Thoracic aorta (tissue), 2 donors: ENCODE results near the gene TBC1D7. TPM values are rescaled to one million over a fixed set of nuclear protein-coding genes. Genes with fewer than 3 reads are reported as not detected.

Experiments used
- ATAC-seq: fragments of 150-250 bp; one replicate; pipeline ENCODE4 v1.8.0; 2017; ENCODE audit warnings: low read depth; ENCODE audit not compliant: insufficient number of reproducible peaks, low FRiP score
- DNase-seq: peaks from one replicate; pipeline ENCODE4 v3.0.0-alpha.2; 2020; ENCODE audit warnings: low spot score
- H3K27ac ChIP-seq, 2 donors: fragments of 200-600 bp; sonication (generic); 1 replicate in 1 of 2; 2 replicates in 1 of 2; pipeline ENCODE4 v1.5.1; 2016; ENCODE audit warnings: mild to moderate bottlenecking in 2 of 2, moderate library complexity in 2 of 2
- H3K27me3 ChIP-seq: fragments of 200-600 bp; sonication (generic); replicated peaks from 2 replicates; pipeline ENCODE4 v1.6.0; 2016; ENCODE audit warnings: mild to moderate bottlenecking; ENCODE audit not compliant: insufficient read depth
- H3K36me3 ChIP-seq: fragments of 200-600 bp; sonication (generic); one replicate; pipeline ENCODE4 v1.5.1; 2016
- H3K4me1 ChIP-seq, 2 donors: fragments of 200-600 bp; sonication (generic); 1 replicate in 1 of 2; 2 replicates in 1 of 2; pipeline versions ENCODE4 v1.5.1 to v1.6.0; 2016; ENCODE audit warnings: low read depth in 2 of 2, mild to moderate bottlenecking in 1 of 2; ENCODE audit not compliant: control insufficient read depth in 1 of 2
- H3K4me3 ChIP-seq: fragments of 200-600 bp; sonication (generic); 2 replicates; pipeline ENCODE4 v1.5.1; 2016; ENCODE audit warnings: mild to moderate bottlenecking
- H3K9me3 ChIP-seq: fragments of 200-600 bp; sonication (generic); 2 replicates; pipeline ENCODE4 v1.5.1; 2016
- CTCF ChIP-seq: fragments of 200-600 bp; sonication (generic); IDR thresholded peaks from one replicate; pipeline ENCODE4 v1.5.1; 2019; ENCODE audit warnings: antibody characterized with exemption
- total RNA-seq, 2 donors: library from RNA; depleted of rRNA; stranded (reverse); fragments of >200 nt; gene quantifications; one replicate each; pipeline versions ENCODE4 v1.1.0 to v1.2.3, GENCODE V29; 2016

The TBC1D7 gene
- total RNA-seq, 2 donors from 2014 or later = 7.3 to 17.9 TPM

GRCh38 chr6:13364842-13365241 lies 36.5 kb upstream of the TBC1D7 start:
- no peak for TF ChIP-seq CTCF

GRCh38 chr6:13362412-13362811 lies 34.1 kb upstream of the TBC1D7 start:
- H3K4me1 ChIP-seq = no peaks in the 10 kb centered on the region
- DNase-seq = no peak
- H3K27me3 ChIP-seq = no peaks in the 10 kb centered on the region
- TF ChIP-seq CTCF = no peak
- no peaks in the 10 kb centered on the region for H3K36me3 ChIP-seq
- ATAC-seq = no peak
- H3K4me3 ChIP-seq = no peak overlapping the region
- no peaks in the 10 kb centered on the region for H3K9me3 ChIP-seq
- no peak overlapping the region for H3K27ac ChIP-seq

More at GRCh38 chr6:13364842-13365241, 36.5 kb upstream of the TBC1D7 start:
- Histone ChIP-seq H3K27me3 (no peaks in the 10 kb centered on the region), H3K9me3 (no peaks in the 10 kb centered on the region), H3K4me1 (no peaks in the 10 kb centered on the region), H3K4me3 (no peak overlapping the region), H3K27ac (no peak overlapping the region), H3K36me3 (no peaks in the 10 kb centered on the region)
- no peak for DNase-seq
- ATAC-seq = no peak

- Histone ChIP-seq H3K9me3 (no peaks in the 10 kb centered on the region), H3K27me3 (no peaks in the 10 kb centered on the region), H3K36me3 (no peaks in the 10 kb centered on the region), H3K4me3 (no peak overlapping the region), H3K4me1 (no peaks in the 10 kb centered on the region), H3K27ac (no peak overlapping the region)
- no peak for DNase-seq
- ATAC-seq = no peak
- no peak for TF ChIP-seq CTCF
Measured at GRCh38 chr6:13360671-13361540, 32.6 kb upstream of the TBC1D7 start.

GRCh38 chr6:13359287-13359686 lies 30.9 kb upstream of the TBC1D7 start:
- no peaks in the 10 kb centered on the region for H3K27me3 ChIP-seq
- ATAC-seq (no peak), DNase-seq (no peak)
- no peak for TF ChIP-seq CTCF
- H3K4me1 ChIP-seq = peaks cover 1 to 7% of the 10 kb centered on the region in 2 donors
- no peaks in the 10 kb centered on the region for H3K9me3 ChIP-seq
- H3K4me3 ChIP-seq = no peak overlapping the region
- no peaks in the 10 kb centered on the region for H3K36me3 ChIP-seq
- no peak overlapping the region for H3K27ac ChIP-seq

- Histone ChIP-seq H3K4me1 (peaks cover 3 to 7% of the 10 kb centered on the region in 2 donors), H3K36me3 (no peaks in the 10 kb centered on the region), H3K27ac (no peak overlapping the region), H3K4me3 (no peak overlapping the region), H3K9me3 (no peaks in the 10 kb centered on the region), H3K27me3 (no peaks in the 10 kb centered on the region)
- ATAC-seq (no peak), DNase-seq (no peak)
- no peak for TF ChIP-seq CTCF
Measured at GRCh38 chr6:13358511-13358910, 30.2 kb upstream of the TBC1D7 start.
